Fibroblast of upper back skin (primary cell): Measurements from ENCODE around the gene MTX1.
A peak's percentile ranks its signal among the peaks of the same experiment; 100 is the strongest.
"Not testable (repeated sequence)": the region's sequence is repeated elsewhere in the genome, so short reads cannot be mapped to it uniquely, and the experiment has no call there.

Experiments
- DNase-seq: peaks from one replicate; pipeline ENCODE4 v3.0.0-alpha.2; 2013

MTX1 gene

GRCh38 chr1:155208541-155209311 lies at the start of gene MTX1:
MTX1 (plus strand) TSS chr1:155208695; CDS start chr1:155208805, 110 bp downstream.
- DNase-seq: peak; percentile 83

- DNase-seq: no peak
Measured at GRCh38 chr1:155158991-155159390, 49.5 kb upstream of the MTX1 start.

GRCh38 chr1:155160128-155160527 lies 48.4 kb upstream of the MTX1 start:
- no peak for DNase-seq

- DNase-seq: not testable (repeated sequence)
Measured at GRCh38 chr1:155162631-155163030, 45.9 kb upstream of the MTX1 start.

GRCh38 chr1:155163785-155164184 lies 44.7 kb upstream of the MTX1 start:
- not testable (repeated sequence) for DNase-seq

- not testable (repeated sequence) for DNase-seq
Measured at GRCh38 chr1:155164625-155165024, 43.9 kb upstream of the MTX1 start.

GRCh38 chr1:155166051-155166470 lies 42.4 kb upstream of the MTX1 start:
- DNase-seq: no peak

- DNase-seq: no peak
Measured at GRCh38 chr1:155166471-155167165, 41.9 kb upstream of the MTX1 start.

GRCh38 chr1:155167166-155168104 lies 41.1 kb upstream of the MTX1 start:
- DNase-seq: peak; percentile 78

- DNase-seq: not testable (repeated sequence)
Measured at GRCh38 chr1:155168105-155168445, 40.4 kb upstream of the MTX1 start.

- no peak for DNase-seq
Measured at GRCh38 chr1:155168456-155169210, 39.9 kb upstream of the MTX1 start.

- no peak for DNase-seq
Measured at GRCh38 chr1:155169541-155169940, 39.0 kb upstream of the MTX1 start.

GRCh38 chr1:155170101-155170785 lies 38.3 kb upstream of the MTX1 start:
- DNase-seq: no peak

GRCh38 chr1:155170806-155171205 lies 37.7 kb upstream of the MTX1 start:
- DNase-seq: no peak

- no peak for DNase-seq
Measured at GRCh38 chr1:155171836-155172731, 36.4 kb upstream of the MTX1 start.

- DNase-seq: peak; percentile 96
Measured at GRCh38 chr1:155172732-155173477, 35.6 kb upstream of the MTX1 start, which contains the start of gene KRTCAP2. KRTCAP2 (minus strand) TSS chr1:155173304; CDS start chr1:155173224, 80 bp downstream.

GRCh38 chr1:155173478-155174323 lies 34.8 kb upstream of the MTX1 start, which contains the start of gene TRIM46:
TRIM46 (plus strand) TSS chr1:155173849; CDS start chr1:155173967, 118 bp downstream.
- peak; percentile 84 for DNase-seq
